Measurements from ENCODE around the gene ATP2B3.

The ATP2B3 gene

GRCh38 chrX:153490217-153490930, 27.1 kb upstream of the ATP2B3 start:
- no peak for DNase-seq

DNA sequence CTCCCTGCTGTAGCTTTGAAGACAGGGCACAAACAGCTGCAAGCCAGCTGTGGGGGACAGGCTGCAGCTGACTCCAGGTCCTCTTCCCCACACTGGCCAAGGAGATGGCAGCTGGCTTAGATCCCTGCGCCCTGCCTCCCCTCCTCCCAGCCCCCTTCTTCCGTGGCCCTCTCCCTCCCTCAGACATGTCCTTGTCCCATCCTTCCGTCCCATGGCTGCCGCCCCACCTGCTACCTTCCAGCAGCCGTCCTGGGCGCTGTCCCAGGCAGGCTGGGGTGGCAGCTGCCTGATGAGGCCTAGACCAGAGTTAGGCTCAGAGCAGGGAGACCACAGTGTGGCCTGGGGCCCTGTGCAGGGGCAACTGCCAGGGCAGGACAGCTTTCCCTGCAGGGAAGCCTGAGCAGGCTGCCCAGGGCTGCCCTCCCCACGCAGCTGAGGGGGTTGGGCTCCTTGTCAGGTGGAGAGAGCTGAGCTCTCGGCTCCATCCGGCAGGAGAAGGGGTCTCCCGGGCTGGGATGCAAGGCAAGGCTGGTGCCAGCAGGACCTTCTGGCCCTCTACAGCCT, 26.0 kb upstream of the ATP2B3 start:
- DNase-seq, result no peak

DNA sequence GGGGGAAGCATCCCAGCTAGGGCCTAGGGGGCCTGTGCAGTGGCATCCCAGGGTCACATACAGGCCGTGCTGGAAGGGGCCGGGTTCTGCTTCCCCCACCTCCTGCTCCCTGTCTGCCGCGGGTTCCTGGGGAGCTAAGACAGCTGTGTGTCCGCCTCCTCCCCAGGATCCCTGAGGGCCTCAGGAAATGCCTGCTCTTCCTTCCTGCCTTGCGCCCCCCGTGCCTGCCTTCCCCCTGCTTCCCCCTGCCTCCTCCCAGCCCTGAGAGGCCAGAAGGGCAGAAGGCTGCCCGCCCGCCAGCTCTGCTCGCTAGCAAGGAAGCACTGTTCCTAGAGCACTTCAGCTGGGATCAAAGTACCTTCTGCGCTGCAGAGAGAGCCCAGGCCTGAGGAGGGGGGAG, 25.5 kb upstream of the ATP2B3 start:
- DNase-seq, result no peak

GRCh38 chrX:153492543-153492942, 24.9 kb upstream of the ATP2B3 start:
- DNase-seq, result no peak

GRCh38 chrX:153493085-153493484, 24.4 kb upstream of the ATP2B3 start:
- DNase-seq, result no peak

- no peak for DNase-seq
Measured at GRCh38 chrX:153494061-153494460, 23.4 kb upstream of the ATP2B3 start.

DNA sequence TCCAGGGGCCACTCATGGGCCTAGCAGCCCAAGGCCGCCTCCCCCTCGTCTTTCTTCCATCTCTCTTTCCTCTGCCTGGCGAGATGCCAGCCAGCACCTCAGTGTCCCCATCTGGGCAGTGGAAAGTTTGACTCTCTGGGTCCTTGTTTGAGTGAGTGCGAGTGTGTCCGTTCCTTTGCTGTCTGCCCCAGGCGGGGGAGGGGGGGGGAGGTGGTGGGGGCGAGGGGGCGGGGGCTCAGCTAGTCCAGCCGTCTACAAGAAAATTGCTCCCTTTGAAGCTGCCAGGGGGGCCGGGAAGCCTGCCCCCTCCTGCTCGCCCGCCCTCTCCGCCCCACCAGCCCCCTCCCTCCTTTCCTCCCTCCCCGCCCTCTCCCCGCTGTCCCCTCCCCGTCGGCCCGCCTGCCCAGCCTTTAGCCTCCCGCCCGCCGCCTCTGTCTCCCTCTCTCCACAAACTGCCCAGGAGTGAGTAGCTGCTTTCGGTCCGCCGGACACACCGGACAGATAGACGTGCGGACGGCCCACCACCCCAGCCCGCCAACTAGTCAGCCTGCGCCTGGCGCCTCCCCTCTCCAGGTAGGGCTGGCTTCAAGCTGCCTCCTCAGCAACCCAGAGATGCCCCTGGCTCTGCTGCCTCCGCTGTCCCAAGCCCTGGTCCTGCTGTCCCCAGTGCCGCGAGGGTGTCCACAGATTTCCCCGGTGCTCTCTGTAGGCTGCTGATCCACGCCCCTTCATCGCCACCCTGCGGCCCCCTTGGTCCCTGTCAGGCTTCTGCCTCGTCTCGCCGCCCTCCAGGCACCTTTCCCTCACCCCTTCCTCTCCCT, 22.7 kb upstream of the ATP2B3 start, which contains the start of gene BGN:
Gene BGN (plus strand): TSS at position 440 of the 821 bp plus-strand sequence. CDS start 9,652 bp downstream, outside the sequence.
- peak; percentile 18 for DNase-seq

DNA sequence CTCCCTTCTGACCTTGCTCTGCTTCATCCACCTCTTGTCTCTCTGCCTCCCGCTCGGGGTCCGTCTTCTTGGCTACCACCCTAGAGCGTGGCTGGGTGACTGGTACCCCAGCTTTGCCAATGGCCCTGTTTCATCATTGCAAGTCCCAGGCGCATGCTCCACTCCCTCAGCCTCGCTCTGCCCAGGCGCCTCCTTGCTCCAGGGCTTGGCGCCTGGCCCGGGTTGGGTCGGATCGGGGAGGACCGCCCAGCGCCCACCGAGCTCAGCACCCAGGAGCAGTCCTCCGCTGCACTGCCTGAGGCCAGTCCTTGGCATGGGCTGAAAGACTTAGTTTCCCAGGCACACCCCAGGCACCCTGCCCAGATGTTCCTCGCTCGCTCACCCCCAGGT, 22.1 kb upstream of the ATP2B3 start:
- no peak for DNase-seq

DNA sequence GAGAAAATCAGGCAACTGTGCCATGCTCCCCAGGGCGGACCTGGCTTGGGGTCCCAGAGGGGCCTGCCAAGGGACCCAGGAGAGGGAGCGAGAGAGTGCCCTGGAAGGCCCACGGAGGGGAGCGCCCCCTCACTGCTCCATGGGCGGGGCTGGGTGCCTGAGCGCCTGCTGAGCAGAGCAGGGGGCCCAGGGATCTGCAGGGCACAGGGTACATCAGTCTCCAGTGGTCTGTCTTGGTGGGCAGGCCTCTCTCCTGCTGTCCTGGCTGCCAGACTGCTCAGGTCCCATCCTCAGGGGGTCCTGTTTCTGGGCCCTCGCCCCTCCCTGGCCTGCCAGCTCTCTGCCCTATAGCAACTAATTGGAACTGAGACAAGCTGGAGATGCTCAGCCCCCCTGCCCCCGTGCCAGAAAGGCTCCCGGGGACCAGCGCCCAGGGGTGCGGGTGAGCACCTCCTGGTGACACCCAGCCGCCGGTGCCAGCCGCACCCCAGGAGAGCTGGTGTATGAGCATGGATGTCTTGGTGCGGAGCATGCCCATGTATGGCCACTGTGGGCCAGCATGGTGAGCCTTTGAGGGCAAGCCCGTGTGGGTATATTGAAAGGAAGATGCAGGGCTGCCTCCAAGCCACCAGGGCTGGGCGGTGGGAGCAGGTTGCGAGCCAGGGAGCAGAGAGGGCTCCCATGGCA, 21.4 kb upstream of the ATP2B3 start:
- no peak for DNase-seq

DNA sequence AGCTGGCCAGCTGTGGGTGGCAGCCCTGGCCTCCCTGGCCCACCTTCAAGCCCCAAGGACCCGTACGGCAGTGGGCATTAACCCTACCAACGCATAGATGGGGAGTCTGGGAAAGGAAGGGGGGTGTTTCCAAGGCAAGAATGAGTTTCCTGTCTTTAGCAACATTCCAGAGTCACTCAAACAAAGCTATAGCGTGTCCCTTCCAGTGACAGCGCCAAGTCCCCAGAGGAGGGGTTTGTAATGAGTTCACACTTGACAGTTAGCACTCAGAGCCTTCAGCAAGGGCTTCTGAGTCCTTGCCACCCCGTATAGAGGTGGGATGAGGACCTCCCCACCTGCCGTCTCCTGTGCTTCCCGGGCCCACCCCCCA, 20.9 kb upstream of the ATP2B3 start:
- DNase-seq, result no peak

DNA sequence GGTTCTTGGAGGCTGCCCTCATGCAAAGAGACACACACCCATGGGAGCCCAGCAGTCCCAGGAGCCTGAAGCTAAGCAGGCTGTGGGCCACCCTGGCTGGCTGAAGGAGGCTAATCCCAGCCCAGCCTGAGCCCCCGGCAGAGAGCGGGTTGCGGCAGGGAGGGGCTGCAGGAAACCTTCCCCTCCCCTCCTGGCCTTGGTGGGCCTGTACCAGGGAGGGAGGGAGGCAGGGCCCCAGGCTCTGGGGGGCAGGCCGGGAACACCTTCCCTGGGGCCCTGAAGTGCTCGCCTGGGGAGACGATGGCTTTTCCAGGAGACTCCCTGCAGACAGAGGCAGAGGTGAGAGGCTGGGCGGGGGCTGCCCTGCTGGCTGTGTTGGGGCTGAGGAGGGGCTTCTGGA, 19.0 kb upstream of the ATP2B3 start:
- no peak for DNase-seq

DNA sequence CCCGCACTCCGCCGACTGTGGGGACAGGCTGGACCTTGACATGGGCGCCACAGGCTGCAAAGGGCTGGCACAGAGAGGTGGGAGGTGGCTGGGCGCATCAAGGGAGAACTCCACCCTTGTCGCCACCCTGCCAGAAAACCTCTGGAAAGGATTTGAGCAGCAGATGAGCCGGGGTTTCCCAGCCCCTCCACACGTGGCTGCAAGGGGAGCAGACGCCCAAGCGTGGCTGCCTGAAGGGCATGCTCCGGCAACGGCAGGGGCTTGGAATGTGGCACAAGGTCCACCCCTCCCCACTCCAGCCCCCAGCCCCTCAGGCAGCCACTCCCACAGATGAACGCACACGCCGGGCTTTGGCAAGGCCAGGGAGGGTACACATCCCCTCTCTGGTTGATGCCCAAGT, 18.1 kb upstream of the ATP2B3 start:
- no peak for DNase-seq

GRCh38 chrX:153499876-153500275, 17.6 kb upstream of the ATP2B3 start:
- no peak for DNase-seq

- DNase-seq, result no peak
Measured at GRCh38 chrX:153500676-153501280, 16.7 kb upstream of the ATP2B3 start.

- DNase-seq, result no peak
Measured at GRCh38 chrX:153501530-153501929, 15.9 kb upstream of the ATP2B3 start.

DNA sequence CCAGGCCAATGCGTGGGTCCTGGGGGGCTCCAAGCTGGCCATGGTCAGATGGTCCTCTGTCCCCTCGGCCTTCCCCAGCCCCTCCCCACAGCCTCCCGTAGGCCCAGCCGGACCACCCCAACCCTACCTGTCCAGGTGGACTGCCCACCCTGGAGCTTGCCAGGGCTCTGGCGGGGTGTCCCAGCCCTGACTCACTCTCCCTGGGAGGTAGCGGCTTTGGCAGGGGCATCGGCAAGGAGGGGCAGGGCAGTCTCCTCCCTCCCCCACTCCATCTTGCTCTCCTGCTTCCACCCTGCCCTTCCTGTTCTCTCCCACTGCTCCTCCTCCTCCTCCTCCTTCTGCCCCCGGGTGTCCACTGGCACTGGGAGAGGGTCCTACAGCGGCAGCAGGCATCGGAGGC, 15.3 kb upstream of the ATP2B3 start:
- no peak for DNase-seq

DNA sequence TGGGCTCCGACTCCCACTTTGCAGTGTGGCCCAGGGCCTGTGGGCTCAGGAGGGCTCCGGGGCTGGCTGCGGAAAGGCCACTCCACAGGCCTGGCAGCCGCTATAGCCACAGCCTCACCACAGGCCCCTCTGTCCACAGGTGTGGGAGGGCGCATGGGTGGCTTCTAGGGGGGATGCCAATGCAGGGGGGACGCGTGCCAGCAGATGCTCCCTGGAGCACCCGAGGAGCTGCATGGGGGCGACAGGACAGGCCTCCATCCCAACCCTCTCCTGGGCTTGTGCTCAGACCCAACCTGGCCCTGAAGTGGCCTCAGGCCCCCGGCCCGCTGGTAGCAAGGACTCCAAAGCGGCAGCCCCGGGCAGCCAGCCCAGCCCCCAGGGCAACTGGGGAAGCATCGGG, 14.6 kb upstream of the ATP2B3 start:
- DNase-seq, result no peak

GRCh38 chrX:153504445-153505016, 12.9 kb upstream of the ATP2B3 start:
- no peak for DNase-seq

GRCh38 chrX:153505361-153505760, 12.1 kb upstream of the ATP2B3 start:
- no peak for DNase-seq

DNA sequence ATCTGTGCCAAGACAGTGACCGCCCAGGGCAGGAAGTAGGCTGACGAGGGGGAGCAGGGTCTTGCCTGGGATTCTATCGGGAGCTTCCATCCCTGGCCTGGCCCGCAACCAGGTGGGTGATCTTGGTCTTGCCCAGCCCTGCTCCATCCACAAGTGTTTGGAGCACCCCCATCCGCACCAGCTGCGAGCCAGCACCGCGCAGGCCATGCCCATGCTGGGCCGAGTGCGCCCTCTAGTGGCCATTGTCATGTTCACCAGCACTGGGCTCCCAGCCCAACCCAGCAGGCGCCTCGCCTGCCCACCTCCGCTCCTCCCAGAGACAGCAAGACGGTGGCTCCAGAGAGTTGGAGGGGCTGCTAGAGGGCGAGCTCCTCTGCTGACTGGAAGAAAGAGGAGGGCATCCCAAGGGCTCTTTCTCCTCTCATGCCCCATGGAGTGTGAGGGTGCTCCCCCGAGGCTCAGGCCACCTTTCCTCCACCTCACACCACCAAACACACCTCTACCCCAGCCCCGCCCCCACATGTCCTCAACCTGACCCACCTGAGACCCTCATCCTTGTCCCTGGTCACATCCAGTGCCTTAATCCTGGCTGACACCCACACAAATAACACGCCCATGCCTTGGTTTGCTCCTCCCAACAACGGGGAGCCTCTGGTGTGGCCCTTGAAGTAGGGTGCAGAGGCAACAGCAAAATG, 9.8 kb upstream of the ATP2B3 start:
- peak; percentile 84 for DNase-seq

GRCh38 chrX:153509592-153509991, 7.8 kb upstream of the ATP2B3 start:
- DNase-seq, result no peak

GRCh38 chrX:153510383-153510782, 7.1 kb upstream of the ATP2B3 start:
- DNase-seq, result no peak
